Left ventricle myocardium inferior (tissue), 1 donor: ENCODE data around the gene NPIPA7. TPM values are rescaled to one million over a fixed set of nuclear protein-coding genes. Genes with fewer than 3 reads are reported as not detected.
"Not testable (repeated sequence)": the region's sequence is repeated elsewhere in the genome, so short reads cannot be mapped to it uniquely, and the experiment has no call there.

Source experiments
- DNase-seq: peaks from one replicate; pipeline ENCODE4 v3.0.0-alpha.2; 2020
- H3K27ac ChIP-seq: fragments of 200-600 bp; replicated peaks from 2 replicates; pipeline ENCODE4 v1.8.0; 2021
- H3K27me3 ChIP-seq: fragments of 200-600 bp; 2 replicates; pipeline ENCODE4 v1.8.0; 2021; ENCODE audit warnings: low read depth
- H3K36me3 ChIP-seq: fragments of 200-600 bp; 2 replicates; pipeline ENCODE4 v1.8.0; 2021
- H3K4me1 ChIP-seq: fragments of 200-600 bp; 2 replicates; pipeline ENCODE4 v1.8.0; 2021
- H3K4me3 ChIP-seq: fragments of 200-600 bp; 2 replicates; pipeline ENCODE4 v1.8.0; 2021; ENCODE audit warnings: mild to moderate bottlenecking, moderate library complexity
- H3K9me3 ChIP-seq: fragments of 200-600 bp; replicated peaks from 2 replicates; pipeline ENCODE4 v1.8.0; 2021
- intact Hi-C: fragments of 100-400 bp; cut with micrococcal nuclease; formaldehyde crosslinking; loops from one replicate; pipeline ENCODE4 v1.11.0; 2022
- total RNA-seq: library from RNA; stranded (reverse); fragmentation: NEBNext Ultra II Directional; extraction: Animal tissue kit (Norgen Biotek cat#: 25700); gene quantifications from one replicate; pipeline ENCODE4 v1.2.1, GENCODE V29; 2021
- donor health status: DM: no; HTN: yes; CAD: no; lungs with severe emphysema.

The NPIPA7 gene
- total RNA-seq, 1 donor from 2014 or later, result 3.2 TPM

DNA sequence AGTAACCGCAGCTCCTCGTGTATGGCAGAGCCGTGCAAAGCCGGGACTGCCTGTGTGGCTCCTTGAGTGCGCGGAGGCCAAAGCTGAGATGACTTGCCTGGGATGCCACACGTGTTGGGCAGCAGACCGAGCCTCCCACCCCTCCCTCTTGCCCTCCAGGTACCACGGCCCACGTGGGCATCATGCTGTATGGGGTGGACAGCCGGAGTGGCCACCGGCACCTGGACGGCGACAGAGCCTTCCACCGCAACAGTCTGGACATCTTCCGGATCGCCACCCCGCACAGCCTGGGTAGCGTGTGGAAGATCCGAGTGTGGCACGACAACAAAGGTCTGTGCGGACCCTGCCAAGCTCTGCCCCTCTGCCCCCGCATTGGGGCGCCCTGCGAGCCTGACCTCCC is 4.7 kb upstream of the NPIPA7 start:
- H3K4me1 ChIP-seq, H3K4me3 ChIP-seq, H3K9me3 ChIP-seq, H3K36me3 ChIP-seq, H3K27ac ChIP-seq, intact Hi-C loops, H3K27me3 ChIP-seq, DNase-seq: not testable (repeated sequence)

- H3K9me3 ChIP-seq, H3K27me3 ChIP-seq, H3K4me1 ChIP-seq, H3K4me3 ChIP-seq, DNase-seq, H3K36me3 ChIP-seq, H3K27ac ChIP-seq, intact Hi-C loops: not testable (repeated sequence)
These were observed 20.7 kb downstream of the NPIPA7 start for GRCh38 chr16:16399685-16400084.

- H3K4me1 ChIP-seq, DNase-seq, H3K27me3 ChIP-seq, intact Hi-C loops, H3K36me3 ChIP-seq, H3K27ac ChIP-seq, H3K4me3 ChIP-seq, H3K9me3 ChIP-seq: not testable (repeated sequence)
These were observed 23.4 kb downstream of the NPIPA7 start for GRCh38 chr16:16402333-16402732.

DNA sequence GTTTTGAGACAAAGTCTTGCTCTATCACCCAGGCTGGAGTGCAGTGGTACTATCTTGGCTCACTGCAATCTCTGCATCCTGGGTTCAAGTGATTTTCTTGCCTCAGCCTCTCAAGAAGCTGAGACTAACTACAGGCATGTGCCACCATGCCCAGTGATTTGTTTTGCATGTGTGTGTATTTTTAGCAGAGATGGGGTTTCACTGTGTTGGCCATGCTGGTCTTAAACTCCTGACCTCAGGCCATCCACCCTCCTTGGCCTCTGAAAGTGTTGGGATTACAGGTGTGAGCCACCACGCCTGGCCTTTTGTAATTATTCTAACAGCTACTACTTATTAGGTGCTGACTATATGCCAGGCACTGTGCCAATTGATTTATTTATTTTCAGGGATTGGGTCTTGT is 25.3 kb downstream of the NPIPA7 start:
- H3K27me3 ChIP-seq, H3K4me3 ChIP-seq, H3K27ac ChIP-seq, H3K4me1 ChIP-seq, DNase-seq, H3K9me3 ChIP-seq, intact Hi-C loops, H3K36me3 ChIP-seq: not testable (repeated sequence)

GRCh38 chr16:16405421-16405820 is 26.5 kb downstream of the NPIPA7 start:
- intact Hi-C loops, H3K4me3 ChIP-seq, H3K27me3 ChIP-seq, H3K27ac ChIP-seq, H3K9me3 ChIP-seq, H3K36me3 ChIP-seq, DNase-seq, H3K4me1 ChIP-seq: not testable (repeated sequence)

GRCh38 chr16:16408430-16408829 is 29.5 kb downstream of the NPIPA7 start:
- H3K27ac ChIP-seq, DNase-seq, H3K9me3 ChIP-seq, intact Hi-C loops, H3K4me1 ChIP-seq, H3K4me3 ChIP-seq, H3K27me3 ChIP-seq, H3K36me3 ChIP-seq: not testable (repeated sequence)

DNA sequence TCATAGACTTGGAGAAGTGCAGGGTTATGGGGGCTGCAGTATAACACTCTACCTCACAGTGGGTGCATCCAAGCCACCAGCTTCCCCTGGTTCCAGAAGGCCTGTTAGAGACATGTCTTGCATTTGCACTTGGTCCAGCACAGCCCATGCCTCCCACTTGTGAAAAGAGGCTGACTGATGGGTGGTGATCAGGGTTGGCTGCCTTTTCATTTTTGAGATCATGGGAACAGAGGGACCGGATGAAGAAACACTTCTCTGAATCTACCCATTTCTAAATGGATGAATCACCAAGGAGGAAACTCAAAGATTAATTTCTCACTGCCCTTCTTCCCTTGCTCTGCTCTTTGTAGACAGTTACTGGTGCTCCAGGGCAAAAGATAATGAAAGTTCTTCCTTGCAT is 34.8 kb downstream of the NPIPA7 start:
- H3K4me3 ChIP-seq, intact Hi-C loops, H3K36me3 ChIP-seq, H3K27ac ChIP-seq, H3K27me3 ChIP-seq, DNase-seq, H3K9me3 ChIP-seq, H3K4me1 ChIP-seq: not testable (repeated sequence)

DNA sequence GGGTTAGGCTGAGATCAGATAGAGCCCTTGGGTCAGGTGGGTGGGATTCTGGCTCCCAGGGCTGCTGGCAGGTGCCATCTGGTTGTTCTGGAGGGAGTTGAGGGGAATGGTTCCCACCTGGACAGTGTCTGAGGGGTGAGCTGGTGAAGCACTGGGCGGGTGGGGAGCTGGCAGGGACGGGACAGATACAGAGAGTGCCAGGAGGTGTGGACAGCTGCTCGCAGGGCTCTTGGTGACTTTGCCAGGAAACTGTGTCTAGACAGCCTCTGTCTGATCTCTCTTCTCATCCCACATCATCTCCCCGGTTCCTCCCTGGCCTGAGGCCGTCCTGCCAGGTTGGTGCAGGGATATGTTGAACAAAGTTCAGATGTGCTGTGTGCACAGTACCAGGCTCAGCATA is 38.1 kb downstream of the NPIPA7 start:
- H3K36me3 ChIP-seq, H3K27ac ChIP-seq, H3K4me3 ChIP-seq, H3K4me1 ChIP-seq, H3K9me3 ChIP-seq, intact Hi-C loops, DNase-seq, H3K27me3 ChIP-seq: not testable (repeated sequence)

DNA sequence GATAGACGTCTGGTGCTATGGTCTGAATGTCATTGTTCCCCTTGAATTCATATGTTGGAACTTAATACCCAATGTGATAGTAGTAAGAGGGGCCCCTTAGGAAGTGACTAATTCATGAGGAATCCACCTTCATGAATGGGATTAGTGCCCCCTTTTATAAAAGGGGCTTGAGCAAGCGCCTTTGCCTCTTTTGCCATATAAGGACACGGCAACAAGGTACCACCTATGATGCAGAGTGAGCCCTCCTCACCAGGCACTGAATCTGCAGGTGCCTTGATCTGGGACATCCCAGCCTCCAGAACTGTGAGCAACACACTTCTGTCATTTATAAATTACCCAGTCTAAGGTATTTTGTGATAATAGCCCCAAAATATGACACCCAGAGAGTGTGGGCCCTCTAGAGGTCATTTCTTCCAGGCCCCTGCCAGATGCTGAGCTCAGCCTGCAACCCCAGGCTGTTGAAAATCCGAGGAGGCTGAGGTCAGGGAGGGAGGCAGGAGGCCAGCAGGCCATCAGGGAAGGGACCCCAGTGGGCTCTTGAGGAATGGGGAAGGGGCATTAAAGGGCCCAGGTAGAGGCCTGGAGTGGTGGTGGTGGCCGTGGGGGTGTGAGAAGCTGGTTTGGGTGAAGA is 39.1 kb downstream of the NPIPA7 start:
- H3K4me3 ChIP-seq, DNase-seq, H3K4me1 ChIP-seq, H3K36me3 ChIP-seq, H3K27me3 ChIP-seq, intact Hi-C loops, H3K27ac ChIP-seq, H3K9me3 ChIP-seq: not testable (repeated sequence)

DNA sequence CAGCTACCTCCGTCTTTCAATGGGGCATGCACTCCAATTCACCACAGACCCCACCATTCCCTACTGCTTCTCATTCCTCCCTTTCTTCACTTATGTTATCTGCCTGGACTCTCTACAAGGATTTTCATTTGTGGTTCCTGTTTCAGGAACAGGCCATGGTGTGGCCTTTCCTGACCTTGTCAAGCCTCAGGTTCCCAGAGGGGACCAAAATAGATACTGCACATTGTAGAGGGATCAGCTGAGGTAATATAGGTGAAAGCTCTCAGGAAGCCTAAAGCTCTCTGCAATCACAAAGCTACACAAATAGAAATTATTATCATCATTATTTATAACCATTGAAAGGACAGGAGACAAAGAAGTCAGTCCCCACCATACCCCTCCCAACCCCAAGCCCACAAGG is 41.6 kb downstream of the NPIPA7 start:
- H3K4me3 ChIP-seq, intact Hi-C loops, H3K9me3 ChIP-seq, H3K27ac ChIP-seq, H3K27me3 ChIP-seq, H3K36me3 ChIP-seq, DNase-seq, H3K4me1 ChIP-seq: not testable (repeated sequence)

DNA sequence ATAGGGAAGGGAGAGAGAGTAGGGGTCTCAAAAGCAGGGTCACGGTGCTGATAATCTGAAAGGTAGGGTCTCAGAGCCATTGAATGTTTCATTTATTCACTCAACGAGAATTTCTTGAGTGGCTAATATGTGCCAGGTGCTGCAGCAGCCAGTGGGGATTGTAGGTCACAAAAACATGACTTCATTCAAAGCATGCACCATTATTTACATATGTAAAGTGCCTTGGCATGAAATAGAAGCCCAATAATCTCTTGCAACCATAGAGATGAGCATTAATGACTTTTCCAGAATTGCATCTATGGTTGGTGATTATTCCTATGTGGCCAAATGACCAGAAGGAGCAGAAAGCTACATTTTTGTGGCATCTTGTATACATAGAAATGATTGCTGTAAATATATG is 46.2 kb downstream of the NPIPA7 start:
- H3K36me3 ChIP-seq, H3K4me3 ChIP-seq, H3K9me3 ChIP-seq, intact Hi-C loops, H3K27me3 ChIP-seq, H3K4me1 ChIP-seq, DNase-seq, H3K27ac ChIP-seq: not testable (repeated sequence)

- H3K27me3 ChIP-seq, H3K9me3 ChIP-seq, intact Hi-C loops, H3K4me3 ChIP-seq, H3K27ac ChIP-seq, DNase-seq, H3K36me3 ChIP-seq, H3K4me1 ChIP-seq: not testable (repeated sequence)
These were observed 52.2 kb downstream of the NPIPA7 start for GRCh38 chr16:16431135-16431534.

DNA sequence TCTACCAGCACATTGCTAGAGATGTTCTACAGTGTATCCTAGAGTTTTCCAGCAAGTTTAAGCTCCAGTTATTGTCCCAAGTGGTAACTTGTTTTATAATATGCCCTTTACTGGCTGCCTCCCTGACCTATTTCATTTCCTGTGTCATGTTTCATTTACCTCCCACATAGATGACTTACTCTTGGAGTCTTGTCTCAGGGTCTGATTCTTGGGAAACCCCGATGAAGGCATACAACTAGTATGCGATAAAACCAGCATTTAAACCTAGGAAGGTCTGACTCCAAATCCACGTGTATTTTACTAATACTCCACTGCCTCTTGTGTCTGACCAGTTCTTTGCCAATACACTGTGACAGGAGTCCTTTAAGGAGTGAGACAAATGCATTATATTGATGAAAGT is 55.8 kb downstream of the NPIPA7 start:
- H3K36me3 ChIP-seq, H3K4me3 ChIP-seq, H3K4me1 ChIP-seq, DNase-seq, H3K9me3 ChIP-seq, H3K27ac ChIP-seq, intact Hi-C loops, H3K27me3 ChIP-seq: not testable (repeated sequence)

GRCh38 chr16:16441401-16441800 is 62.5 kb downstream of the NPIPA7 start:
- H3K9me3 ChIP-seq, H3K4me1 ChIP-seq, DNase-seq, intact Hi-C loops, H3K36me3 ChIP-seq, H3K27me3 ChIP-seq, H3K4me3 ChIP-seq, H3K27ac ChIP-seq: not testable (repeated sequence)
